Ovary (tissue), 9 donors: ENCODE results near the gene COG5. TPM values are rescaled to one million over a fixed set of nuclear protein-coding genes. Genes with fewer than 3 reads are reported as not detected.

Experiments used
- DNase-seq, 5 donors: peaks; one replicate each; pipeline ENCODE4 v3.0.0-alpha.2; 2019 to 2020
- H3K27ac ChIP-seq, 2 donors: fragments of 200-600 bp; one replicate each; pipeline versions ENCODE4 v1.5.1 to v1.8.0; 2019 to 2022
- H3K27me3 ChIP-seq: fragments of 200-600 bp; one replicate; pipeline ENCODE4 v1.8.0; 2022
- H3K36me3 ChIP-seq: fragments of 200-600 bp; sonication (generic); one replicate; pipeline ENCODE4 v1.5.1; 2019
- H3K4me1 ChIP-seq: one replicate; pipeline ENCODE4 v1.8.1; 2013; ENCODE audit warnings: mild to moderate bottlenecking, moderate library complexity; ENCODE audit not compliant: insufficient read depth
- H3K4me3 ChIP-seq: fragments of 200-600 bp; sonication (generic); one replicate; pipeline ENCODE4 v1.5.1; 2017
- H3K9me3 ChIP-seq, 2 donors: fragments of 200-600 bp in 1 of 2; sonication (generic) in 1 of 2; one replicate each; pipeline versions ENCODE4 v1.5.1 to v1.8.1; 2013 to 2019; ENCODE audit warnings: mild to moderate bottlenecking in 1 of 2, moderate library complexity in 1 of 2
- CTCF ChIP-seq, 3 donors: fragments of 450-650 bp in 2 of 3; fragments of 200-600 bp in 1 of 3; IDR thresholded peaks; one replicate each; pipeline versions ENCODE4 v1.5.1 to v1.8.0; 2016 to 2022; ENCODE audit warnings: antibody characterized with exemption in 3 of 3, mild to moderate bottlenecking in 1 of 3
- EP300 ChIP-seq: sonication (generic); formaldehyde crosslinking; IDR thresholded peaks from one replicate; pipeline ENCODE4 v1.6.1; 2017; ENCODE audit warnings: antibody characterized with exemption
- POLR2A ChIP-seq: fragments of 450-650 bp; IDR thresholded peaks from one replicate; pipeline ENCODE4 v1.6.1; 2017; ENCODE audit warnings: antibody characterized with exemption, mild to moderate bottlenecking, moderate library complexity
- WGBS, 3 donors: extraction: QIAGEN DNeasy Blood & Tissue Kit in 1 of 3; methylation state at CpG; one replicate each; pipeline versions ENCODE4 v1.1.5 to v1.1.7; 2013 to 2017; 5-methylcytosine and 5-hydroxymethylcytosine counted together
- intact Hi-C, 4 donors: fragments of 100-400 bp; cut with DNase I; formaldehyde crosslinking; loops; one replicate each; pipeline versions ENCODE4 v1.11.0 to v1.15.1; 2022 to 2023
- polyA plus RNA-seq, 2 donors: library from polyadenylated mRNA; stranded (reverse); fragments of 200-250 nt in 1 of 2; fragments of 350-450 nt in 1 of 2; fragmentation: Illumina TruSeq in 1 of 2; extraction: RNeasy Lipid Tissue Mini Kit (QIAGEN cat#74804) in 1 of 2; gene quantifications; one replicate each; pipeline ENCODE4 v1.2.3, GENCODE V29; 2013 to 2014
- total RNA-seq, 7 donors: library from RNA; depleted of rRNA in 2 of 7; stranded (reverse); fragments of >200 nt in 2 of 7; fragmentation: NEBNext Ultra II Directional in 3 of 7; extraction: Animal tissue kit (Norgen Biotek cat#: 25700) in 3 of 7; gene quantifications; one replicate each; pipeline versions ENCODE4 v1.1.0 to v1.2.4, GENCODE V29; 2016 to 2023
- donor health status: DM: no; HTN: no; CAD: no; lungs with moderate emphysema.
- donor health status: DM: no; HTN: no; CAD: no.
- donor health status: Bipolar disorder and iron deficiency.
- donor health status: DM: yes; HTN: yes; CAD: no.
- donor health status: DM: no; HTN: no; CAD: no.
- donor health status: DM: yes; HTN: yes; CAD: no.

COG5 gene
- total and polyA plus RNA-seq, 9 donors, result 10.3 to 49.7 (median 37.6) TPM

- TF ChIP-seq POLR2A, result no peak
- no peak for TF ChIP-seq EP300
- TF ChIP-seq CTCF (IDR thresholded peaks at IDR 0.05), result no peak
Observed at GRCh38 chr7:107584716-107585115, 21.0 kb upstream of the COG5 start.

GRCh38 chr7:107582875-107583274 lies 19.2 kb upstream of the COG5 start:
- Histone ChIP-seq H3K9me3 (no peaks in the 10 kb centered on the region), H3K4me1 (no peaks in the 10 kb centered on the region), H3K4me3 (no peak overlapping the region), H3K27ac (no peak overlapping the region), H3K27me3 (no peaks in the 10 kb centered on the region), H3K36me3 (no peaks in the 10 kb centered on the region)
- intact Hi-C loops, result no loop called here
- WGBS, 3 donors, result 87 to 90% (median 90%) methylated on average over 2 of the region's 2 CpGs
- no peak for DNase-seq
- TF ChIP-seq EP300 (no peak), CTCF (IDR thresholded peaks at IDR 0.05) (no peak), POLR2A (no peak)

More at GRCh38 chr7:107584716-107585115, 21.0 kb upstream of the COG5 start:
- Histone ChIP-seq H3K4me3 (no peak overlapping the region), H3K4me1 (no peaks in the 10 kb centered on the region), H3K36me3 (no peaks in the 10 kb centered on the region), H3K27ac (no peak overlapping the region), H3K27me3 (no peaks in the 10 kb centered on the region), H3K9me3 (no peaks in the 10 kb centered on the region)
- no peak for DNase-seq
- intact Hi-C loops, result no loop called here
- WGBS, 3 donors, result 78 to 82% (median 78%) methylated on average over 2 of the region's 2 CpGs

- H3K36me3 ChIP-seq, result no peaks in the 10 kb centered on the region
- H3K4me1 ChIP-seq, result no peaks in the 10 kb centered on the region
- H3K4me3 ChIP-seq, result peak overlapping the region; percentile 81
- DNase-seq, result no peak
- H3K27ac ChIP-seq, result no peak overlapping the region
- intact Hi-C loops, result no loop called here
- H3K9me3 ChIP-seq, result no peaks in the 10 kb centered on the region
- no peaks in the 10 kb centered on the region for H3K27me3 ChIP-seq
- TF ChIP-seq EP300 (no peak), POLR2A (no peak), CTCF (IDR thresholded peaks at IDR 0.05) (no peak)
- WGBS, 3 donors, result 62 to 74% (median 71%) methylated on average over 5 of the region's 5 CpGs
Observed at GRCh38 chr7:107581387-107582013, 17.8 kb upstream of the COG5 start.

- Histone ChIP-seq H3K4me1 (no peaks in the 10 kb centered on the region), H3K27me3 (no peaks in the 10 kb centered on the region), H3K4me3 (peak overlapping the region; percentile 81), H3K36me3 (no peaks in the 10 kb centered on the region), H3K9me3 (no peaks in the 10 kb centered on the region), H3K27ac (peak overlapping the region; percentile 41 to 88)
- DNase-seq, result no peak
- 36 to 41% (median 38%) methylated on average over 10 of the region's 10 CpGs for WGBS, 3 donors
- intact Hi-C loops, result no loop called here
- TF ChIP-seq CTCF (IDR thresholded peaks at IDR 0.05) (peak in 1 of 3 donors; percentile 5), EP300 (no peak)
Observed at GRCh38 chr7:107580716-107581383, 17.1 kb upstream of the COG5 start.
